Lower lobe of right lung (tissue), 2 donors: ENCODE data around the gene CX3CR1. TPM values are rescaled to one million over a fixed set of nuclear protein-coding genes. Genes with fewer than 3 reads are reported as not detected.

Experiments used
- ATAC-seq, 2 donors: fragments of 200-7000 bp; cut with Tn5 transposase; one replicate each; pipeline ENCODE4 v1.9.1; 2020 to 2022; ENCODE audit warnings: mild to moderate bottlenecking in 2 of 2, moderate library complexity in 2 of 2
- DNase-seq: peaks from one replicate; pipeline ENCODE4 v3.0.0-alpha.2; 2020
- H3K27ac ChIP-seq: fragments of 200-600 bp; one replicate; pipeline ENCODE4 v1.8.0; 2022
- H3K27me3 ChIP-seq: fragments of 200-600 bp; one replicate; pipeline ENCODE4 v1.8.0; 2022; ENCODE audit warnings: low read depth
- H3K36me3 ChIP-seq: fragments of 200-600 bp; one replicate; pipeline ENCODE4 v1.8.0; 2022; ENCODE audit warnings: mild to moderate bottlenecking
- H3K4me1 ChIP-seq: fragments of 200-600 bp; one replicate; pipeline ENCODE4 v1.8.0; 2022
- H3K4me3 ChIP-seq: fragments of 200-600 bp; one replicate; pipeline ENCODE4 v1.8.0; 2022; ENCODE audit warnings: mild to moderate bottlenecking
- H3K9me3 ChIP-seq: fragments of 200-600 bp; one replicate; pipeline ENCODE4 v1.8.0; 2022
- intact Hi-C: fragments of 100-400 bp; cut with DNase I; formaldehyde crosslinking; loops from one replicate; pipeline ENCODE4 v1.11.0; 2022
- total RNA-seq: library from RNA; stranded (reverse); fragmentation: NEBNext Ultra II Directional; extraction: Animal tissue kit (Norgen Biotek cat#: 25700); gene quantifications from one replicate; pipeline ENCODE4 v1.2.1, GENCODE V29; 2021
- TF ChIP-seq, protein P1 (sequence below): fragments of 200-600 bp; IDR thresholded peaks from one replicate; pipeline ENCODE4 v1.8.0; 2022; ENCODE audit warnings: antibody characterized with exemption, mild to moderate bottlenecking
- donor health status: DM: no; HTN: yes; CAD: no; lungs with severe emphysema.

CX3CR1 gene
- total RNA-seq, 1 donor from 2014 or later: 14.1 TPM

DNA sequence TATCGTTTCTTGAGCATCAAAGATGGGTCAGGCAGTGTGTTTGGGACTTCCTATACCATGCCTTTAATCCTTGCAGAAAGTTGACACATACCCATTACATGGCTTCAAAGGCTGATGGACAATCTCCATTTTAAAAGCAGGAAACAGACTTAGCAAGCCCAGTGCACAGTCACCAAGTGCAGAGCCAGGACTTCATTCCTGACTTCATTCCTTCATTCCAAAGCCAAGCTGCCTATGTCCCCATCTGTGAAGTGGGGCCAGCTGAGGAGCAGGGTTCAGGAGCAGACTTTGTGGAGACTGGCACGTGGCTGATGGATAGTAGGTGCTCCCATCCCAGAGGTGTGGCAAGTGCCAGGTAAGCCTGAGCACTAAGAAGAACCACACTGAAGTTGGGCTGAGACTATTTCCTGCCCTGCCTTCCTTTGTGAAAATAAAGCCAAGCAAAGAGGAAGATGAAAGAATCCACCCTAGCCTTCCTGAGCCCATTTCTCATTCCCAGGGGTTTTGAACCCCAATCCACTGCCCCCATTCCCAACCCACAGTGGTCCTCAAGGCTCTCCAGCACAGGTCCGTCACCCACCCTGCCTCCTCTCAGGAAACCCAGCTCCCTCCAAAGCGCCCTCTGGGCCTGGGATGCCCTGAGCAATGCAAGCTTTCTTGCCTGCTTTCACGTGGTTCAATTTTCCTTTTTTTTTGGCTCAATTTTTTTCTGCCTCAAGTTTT is 1.8 kb downstream of the CX3CR1 start:
- intact Hi-C loops: no loop called here
- H3K4me3 ChIP-seq: peak overlapping the region; percentile 7
- H3K27ac ChIP-seq: no peak overlapping the region
- no peaks in the 10 kb centered on the region for H3K36me3 ChIP-seq
- TF ChIP-seq, protein P1, sequence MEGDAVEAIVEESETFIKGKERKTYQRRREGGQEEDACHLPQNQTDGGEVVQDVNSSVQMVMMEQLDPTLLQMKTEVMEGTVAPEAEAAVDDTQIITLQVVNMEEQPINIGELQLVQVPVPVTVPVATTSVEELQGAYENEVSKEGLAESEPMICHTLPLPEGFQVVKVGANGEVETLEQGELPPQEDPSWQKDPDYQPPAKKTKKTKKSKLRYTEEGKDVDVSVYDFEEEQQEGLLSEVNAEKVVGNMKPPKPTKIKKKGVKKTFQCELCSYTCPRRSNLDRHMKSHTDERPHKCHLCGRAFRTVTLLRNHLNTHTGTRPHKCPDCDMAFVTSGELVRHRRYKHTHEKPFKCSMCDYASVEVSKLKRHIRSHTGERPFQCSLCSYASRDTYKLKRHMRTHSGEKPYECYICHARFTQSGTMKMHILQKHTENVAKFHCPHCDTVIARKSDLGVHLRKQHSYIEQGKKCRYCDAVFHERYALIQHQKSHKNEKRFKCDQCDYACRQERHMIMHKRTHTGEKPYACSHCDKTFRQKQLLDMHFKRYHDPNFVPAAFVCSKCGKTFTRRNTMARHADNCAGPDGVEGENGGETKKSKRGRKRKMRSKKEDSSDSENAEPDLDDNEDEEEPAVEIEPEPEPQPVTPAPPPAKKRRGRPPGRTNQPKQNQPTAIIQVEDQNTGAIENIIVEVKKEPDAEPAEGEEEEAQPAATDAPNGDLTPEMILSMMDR: no peak
- DNase-seq (no peak), ATAC-seq (no peak)
- no peaks in the 10 kb centered on the region for H3K4me1 ChIP-seq
- H3K9me3 ChIP-seq: no peaks in the 10 kb centered on the region
- no peaks in the 10 kb centered on the region for H3K27me3 ChIP-seq

DNA sequence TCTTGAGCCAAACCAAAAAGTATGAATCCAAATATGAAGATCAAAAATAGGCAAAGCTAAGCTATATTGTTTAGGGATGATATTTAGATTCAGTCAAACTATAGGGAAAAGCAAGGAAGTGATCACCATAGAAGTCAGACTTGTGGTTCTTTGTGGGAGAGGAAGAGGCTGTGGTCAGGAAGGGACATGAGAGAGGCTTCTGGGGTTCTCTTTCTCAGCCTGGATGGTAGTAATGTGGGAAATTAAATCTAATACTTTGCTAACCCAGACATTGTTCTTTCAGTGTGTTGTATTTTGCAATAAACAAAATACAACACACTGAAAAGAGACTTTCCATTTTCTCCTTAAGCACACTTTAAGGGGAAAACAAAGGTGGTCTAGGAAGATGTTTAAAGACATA is 3.1 kb downstream of the CX3CR1 start:
- H3K9me3 ChIP-seq: no peaks in the 10 kb centered on the region
- H3K27me3 ChIP-seq: no peaks in the 10 kb centered on the region
- ATAC-seq (no peak), DNase-seq (no peak)
- no peak overlapping the region for H3K4me3 ChIP-seq
- H3K36me3 ChIP-seq: no peaks in the 10 kb centered on the region
- H3K4me1 ChIP-seq: no peaks in the 10 kb centered on the region
- TF ChIP-seq, protein P1: no peak
- no peak overlapping the region for H3K27ac ChIP-seq
- intact Hi-C loops: no loop called here

- intact Hi-C loops: no loop called here
- H3K27ac ChIP-seq: no peak overlapping the region
- DNase-seq: no peak
- TF ChIP-seq, protein P1: no peak
- no peaks in the 10 kb centered on the region for H3K27me3 ChIP-seq
- no peaks in the 10 kb centered on the region for H3K4me1 ChIP-seq
- no peak overlapping the region for H3K4me3 ChIP-seq
- H3K36me3 ChIP-seq: no peaks in the 10 kb centered on the region
- H3K9me3 ChIP-seq: no peaks in the 10 kb centered on the region
- ATAC-seq: no peak
Observed at GRCh38 chr3:39275963-39276593, 3.8 kb downstream of the CX3CR1 start.

DNA sequence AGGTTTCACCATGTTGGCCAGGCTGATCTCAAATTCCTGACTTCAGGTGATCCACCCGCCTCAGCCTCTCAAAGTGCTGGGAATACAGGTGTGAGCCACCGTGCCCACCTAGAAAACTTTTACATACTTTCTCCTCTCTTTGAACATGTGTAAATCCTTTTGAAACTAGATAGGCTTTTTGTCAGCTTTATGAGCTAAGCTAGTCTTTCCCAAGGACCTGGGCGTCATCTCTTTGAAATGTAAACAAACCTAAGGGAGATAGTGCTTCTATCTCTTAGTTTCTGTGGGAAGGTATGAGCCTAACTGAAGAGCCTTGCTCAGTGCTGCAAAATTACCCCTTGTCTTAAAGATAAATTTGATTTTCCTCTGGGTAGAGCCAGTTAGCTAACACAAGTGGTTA is 4.8 kb downstream of the CX3CR1 start:
- H3K4me3 ChIP-seq: no peak overlapping the region
- no peaks in the 10 kb centered on the region for H3K36me3 ChIP-seq
- no peak for ATAC-seq
- H3K27me3 ChIP-seq: no peaks in the 10 kb centered on the region
- no peak overlapping the region for H3K27ac ChIP-seq
- intact Hi-C loops: no loop called here
- TF ChIP-seq, protein P1: no peak
- no peaks in the 10 kb centered on the region for H3K4me1 ChIP-seq
- H3K9me3 ChIP-seq: no peaks in the 10 kb centered on the region
- DNase-seq: no peak

DNA sequence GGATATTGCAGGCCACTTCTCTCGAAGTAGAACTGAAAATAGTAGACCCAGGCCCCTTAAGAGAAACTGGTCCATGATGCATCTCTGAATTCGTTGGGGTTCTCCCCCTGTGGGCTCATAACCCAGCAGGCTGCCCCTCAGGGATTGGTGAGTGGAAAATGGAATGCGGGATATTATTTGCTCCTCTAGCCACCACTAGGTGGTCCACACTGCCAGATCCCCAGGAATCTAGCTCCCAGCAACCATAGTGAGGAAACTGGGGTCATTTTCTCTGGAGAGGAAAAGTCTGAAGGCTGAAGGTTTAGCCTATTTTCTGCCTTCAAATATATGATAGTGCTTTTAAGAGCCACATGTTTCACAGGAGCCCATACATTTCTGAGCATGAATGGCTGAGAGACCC is 6.7 kb downstream of the CX3CR1 start:
- ATAC-seq (no peak), DNase-seq (no peak)
- Histone ChIP-seq H3K27ac (no peak overlapping the region), H3K4me1 (no peaks in the 10 kb centered on the region), H3K36me3 (no peaks in the 10 kb centered on the region), H3K9me3 (no peaks in the 10 kb centered on the region), H3K27me3 (no peaks in the 10 kb centered on the region), H3K4me3 (no peak overlapping the region)
- intact Hi-C loops: no loop called here
- TF ChIP-seq, protein P1: no peak
